IMR-90 (cell line): ENCODE data around the gene SERPINA5.

ENCODE experiments used
- TF ChIP-seq, protein P1 (sequence below): conservative IDR thresholded peaks from 2 replicates; pipeline ENCODE4 v1.5.1; 2012; ENCODE audit warnings: mild to moderate bottlenecking, low read depth, low read length, improper control_type of control experiment
- TF ChIP-seq, protein P2 (sequence below): fragments of 150-350 bp; IDR thresholded peaks from 2 replicates; pipeline ENCODE4 v1.6.1; 2017; ENCODE audit warnings: mild to moderate bottlenecking, antibody characterized with exemption, low read length, low read depth

DNA sequence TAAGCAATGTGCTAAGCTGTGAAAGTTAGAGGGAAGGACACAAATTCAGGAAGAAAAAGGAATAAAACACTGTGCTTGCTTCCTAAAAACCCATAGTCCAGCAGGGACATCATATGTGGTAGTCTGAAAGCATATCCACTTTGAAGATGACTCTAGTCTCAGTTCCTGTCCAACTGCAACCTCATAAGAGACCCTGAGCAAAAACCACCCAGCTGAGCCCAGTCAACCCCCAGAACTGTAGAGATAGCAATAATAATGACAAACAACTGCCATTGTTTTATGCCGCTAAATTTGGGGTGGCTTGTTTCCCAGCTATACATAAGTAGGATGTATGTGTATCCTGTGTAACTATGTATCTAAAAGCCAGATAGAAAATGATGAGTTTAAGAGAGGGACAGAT, 23.9 kb upstream of the SERPINA5 start:
- TF ChIP-seq, protein P1, sequence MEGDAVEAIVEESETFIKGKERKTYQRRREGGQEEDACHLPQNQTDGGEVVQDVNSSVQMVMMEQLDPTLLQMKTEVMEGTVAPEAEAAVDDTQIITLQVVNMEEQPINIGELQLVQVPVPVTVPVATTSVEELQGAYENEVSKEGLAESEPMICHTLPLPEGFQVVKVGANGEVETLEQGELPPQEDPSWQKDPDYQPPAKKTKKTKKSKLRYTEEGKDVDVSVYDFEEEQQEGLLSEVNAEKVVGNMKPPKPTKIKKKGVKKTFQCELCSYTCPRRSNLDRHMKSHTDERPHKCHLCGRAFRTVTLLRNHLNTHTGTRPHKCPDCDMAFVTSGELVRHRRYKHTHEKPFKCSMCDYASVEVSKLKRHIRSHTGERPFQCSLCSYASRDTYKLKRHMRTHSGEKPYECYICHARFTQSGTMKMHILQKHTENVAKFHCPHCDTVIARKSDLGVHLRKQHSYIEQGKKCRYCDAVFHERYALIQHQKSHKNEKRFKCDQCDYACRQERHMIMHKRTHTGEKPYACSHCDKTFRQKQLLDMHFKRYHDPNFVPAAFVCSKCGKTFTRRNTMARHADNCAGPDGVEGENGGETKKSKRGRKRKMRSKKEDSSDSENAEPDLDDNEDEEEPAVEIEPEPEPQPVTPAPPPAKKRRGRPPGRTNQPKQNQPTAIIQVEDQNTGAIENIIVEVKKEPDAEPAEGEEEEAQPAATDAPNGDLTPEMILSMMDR, result no peak
- TF ChIP-seq, protein P2, sequence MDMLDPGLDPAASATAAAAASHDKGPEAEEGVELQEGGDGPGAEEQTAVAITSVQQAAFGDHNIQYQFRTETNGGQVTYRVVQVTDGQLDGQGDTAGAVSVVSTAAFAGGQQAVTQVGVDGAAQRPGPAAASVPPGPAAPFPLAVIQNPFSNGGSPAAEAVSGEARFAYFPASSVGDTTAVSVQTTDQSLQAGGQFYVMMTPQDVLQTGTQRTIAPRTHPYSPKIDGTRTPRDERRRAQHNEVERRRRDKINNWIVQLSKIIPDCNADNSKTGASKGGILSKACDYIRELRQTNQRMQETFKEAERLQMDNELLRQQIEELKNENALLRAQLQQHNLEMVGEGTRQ, result no peak
